Measurements from ENCODE around the gene TRMO.

- TF ChIP-seq POLR2A (IDR thresholded peaks at IDR 0.05; ENCODE audit: control extremely low read depth in 1 of 2, low read depth in 2 of 2, low read length in 2 of 2) = no peak
- no peak for TF ChIP-seq CTCF (IDR thresholded peaks at IDR 0.05; ENCODE audit: control extremely low read depth in 1 of 3, insufficient read depth in 1 of 3, low read depth in 1 of 3, low read length in 3 of 3)
- TF ChIP-seq YY1 (IDR thresholded peaks at IDR 0.05; ENCODE audit: low read depth, low read length) = no peak
- TF ChIP-seq GABPA (IDR thresholded peaks at IDR 0.05; ENCODE audit: borderline replicate concordance, insufficient read depth, low read length) = no peak
- no peak for TF ChIP-seq EZH2 (IDR thresholded peaks at IDR 0.05; ENCODE audit: low read depth, low read length, severe bottlenecking)
- TF ChIP-seq SIX5 (IDR thresholded peaks at IDR 0.05; ENCODE audit: low read depth, low read length) = no peak
- no peak for TF ChIP-seq MAX (IDR thresholded peaks at IDR 0.05)
- TF ChIP-seq SP1 (IDR thresholded peaks at IDR 0.05; ENCODE audit: low read depth, low read length) = no peak
- TF ChIP-seq MAFK (IDR thresholded peaks at IDR 0.05; ENCODE audit: low read depth, low read length) = no peak
These were observed 8.7 kb upstream of the TRMO start for GRCh38 chr9:97930972-97931371.

Data from H1 (cell line).